Astrocyte of the hippocampus (primary cell): ENCODE data around the gene PPFIA4.

ENCODE experiments used
- DNase-seq: peaks from one replicate; pipeline ENCODE4 v3.0.0; 2011; ENCODE audit warnings: low read depth, low spot score

PPFIA4 gene

DNA sequence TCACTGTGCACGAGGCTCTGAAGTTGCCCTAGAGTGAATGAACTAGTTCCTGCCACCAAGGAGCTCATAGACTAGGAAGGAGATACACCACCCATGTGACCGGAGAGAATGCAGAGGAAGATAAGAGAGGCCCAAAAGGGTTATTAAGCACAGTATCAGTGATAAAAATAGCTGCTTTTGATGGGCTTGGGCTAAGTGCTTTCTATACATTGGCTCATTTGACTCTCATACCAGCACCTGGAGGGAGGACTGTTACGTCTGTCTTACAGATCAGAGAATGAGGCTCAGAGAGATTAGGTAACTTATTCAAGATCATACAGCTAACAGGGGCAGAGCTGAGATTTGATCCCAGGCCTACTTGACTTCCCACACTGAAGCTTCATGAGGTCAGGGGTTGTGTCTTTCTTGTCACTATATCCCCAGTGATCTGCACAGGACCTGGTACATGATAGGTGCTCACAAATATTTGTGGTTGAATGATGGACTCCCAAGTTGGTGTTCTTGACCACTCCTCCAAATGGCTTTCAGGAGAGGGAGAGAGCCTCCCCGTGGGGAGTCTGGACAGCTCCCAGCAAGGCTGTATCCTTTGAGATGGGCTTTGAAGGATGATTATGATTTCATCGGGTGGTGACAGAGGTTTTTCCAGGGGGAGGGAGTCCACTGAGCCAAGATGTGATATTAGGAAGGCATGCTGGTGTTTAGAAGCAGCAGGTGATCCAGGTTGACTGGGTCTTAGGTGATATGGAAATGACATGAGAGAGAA is 14.4 kb downstream of the PPFIA4 start:
- no peak for DNase-seq

DNA sequence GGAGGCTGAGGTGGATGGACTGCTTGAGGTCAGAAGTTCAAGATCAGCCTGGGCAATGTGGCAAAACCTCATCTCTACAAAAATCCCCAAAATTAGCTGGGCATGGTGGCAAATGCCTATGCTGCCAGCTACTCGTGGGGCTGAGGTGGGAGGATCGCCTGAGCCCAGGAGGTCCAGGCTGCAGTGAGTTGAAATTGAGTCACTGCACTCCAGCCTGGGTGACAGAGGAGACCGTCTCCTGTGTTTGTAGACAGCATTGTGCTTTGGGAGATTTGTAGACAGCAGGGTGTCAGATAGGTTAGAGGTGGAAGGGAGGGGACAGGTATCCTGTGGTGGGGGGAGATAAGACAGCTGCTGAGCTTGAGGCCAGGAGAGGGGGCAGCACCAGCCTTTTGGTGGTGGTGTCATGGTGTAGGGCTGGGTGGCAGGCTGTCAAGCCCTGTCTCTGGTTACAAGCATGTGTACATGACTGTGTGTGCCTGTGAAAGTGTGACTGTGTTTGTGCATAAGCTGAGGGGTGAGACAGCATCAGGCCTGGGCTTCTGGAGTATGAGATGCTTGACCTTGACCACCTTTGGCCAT is 15.2 kb downstream of the PPFIA4 start:
- no peak for DNase-seq

DNA sequence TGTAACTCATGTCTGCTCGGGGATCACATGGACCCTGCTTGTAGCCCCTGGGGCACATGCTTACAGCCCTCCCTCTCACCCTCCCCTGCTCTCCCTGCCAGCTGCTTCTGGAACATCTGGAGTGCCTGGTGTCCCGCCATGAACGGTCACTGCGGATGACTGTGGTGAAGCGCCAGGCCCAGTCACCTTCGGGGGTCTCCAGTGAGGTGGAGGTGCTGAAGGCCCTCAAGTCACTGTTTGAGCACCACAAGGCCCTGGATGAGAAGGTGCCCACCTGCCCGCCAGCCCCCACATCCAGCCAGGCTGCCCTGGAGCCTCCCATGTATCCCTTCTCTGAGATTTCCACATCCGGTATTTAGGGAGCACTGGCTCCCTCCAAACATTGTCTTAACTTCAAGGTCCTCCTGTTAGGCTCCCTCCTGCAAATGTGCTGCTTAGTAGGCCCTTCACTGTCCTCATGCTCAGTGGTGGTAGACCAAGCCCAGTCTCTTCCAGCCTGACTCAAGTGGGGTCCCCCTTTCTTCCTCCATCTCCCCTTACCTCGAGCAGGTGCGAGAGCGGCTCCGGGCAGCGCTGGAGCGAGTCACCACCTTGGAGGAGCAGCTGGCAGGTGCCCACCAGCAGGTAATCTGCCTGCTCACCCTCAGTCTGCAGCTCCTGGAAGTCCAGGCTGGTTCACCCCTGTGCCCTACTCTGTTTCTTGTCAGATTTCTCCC is 17.7 kb downstream of the PPFIA4 start:
- DNase-seq, result no peak

DNA sequence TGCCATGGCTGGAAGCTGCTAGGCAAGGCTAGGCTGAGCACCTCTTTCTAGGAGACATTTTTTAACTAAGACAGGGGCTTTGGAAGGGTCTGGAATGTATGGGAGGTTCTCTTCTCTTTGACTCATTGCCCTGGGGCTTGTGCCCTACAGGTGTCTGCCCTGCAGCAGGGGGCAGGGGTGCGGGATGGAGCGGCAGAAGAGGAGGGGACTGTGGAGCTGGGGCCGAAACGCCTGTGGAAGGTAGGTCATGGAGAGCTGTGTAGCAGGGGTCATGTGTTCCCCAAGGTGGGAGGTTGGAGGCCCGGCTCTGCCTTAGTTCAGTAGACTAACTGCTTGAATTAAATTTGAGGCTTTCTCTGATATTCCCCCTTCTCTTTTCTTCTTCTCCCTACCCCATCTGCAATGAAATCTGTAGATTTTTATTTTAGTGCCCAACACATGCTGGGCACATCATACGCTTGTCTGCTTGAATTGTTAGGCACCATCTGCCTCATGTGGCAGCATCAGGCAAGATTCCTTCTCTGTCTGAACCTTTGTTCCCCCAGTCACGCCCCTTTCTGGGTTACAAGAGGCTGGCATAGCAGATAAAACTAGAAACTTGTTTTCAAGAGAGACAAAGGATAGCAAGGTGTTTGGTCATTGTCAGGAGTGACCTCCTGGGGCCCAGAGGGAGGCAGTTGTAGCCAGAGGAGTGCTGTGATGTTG is 18.4 kb downstream of the PPFIA4 start:
- DNase-seq, result no peak

DNA sequence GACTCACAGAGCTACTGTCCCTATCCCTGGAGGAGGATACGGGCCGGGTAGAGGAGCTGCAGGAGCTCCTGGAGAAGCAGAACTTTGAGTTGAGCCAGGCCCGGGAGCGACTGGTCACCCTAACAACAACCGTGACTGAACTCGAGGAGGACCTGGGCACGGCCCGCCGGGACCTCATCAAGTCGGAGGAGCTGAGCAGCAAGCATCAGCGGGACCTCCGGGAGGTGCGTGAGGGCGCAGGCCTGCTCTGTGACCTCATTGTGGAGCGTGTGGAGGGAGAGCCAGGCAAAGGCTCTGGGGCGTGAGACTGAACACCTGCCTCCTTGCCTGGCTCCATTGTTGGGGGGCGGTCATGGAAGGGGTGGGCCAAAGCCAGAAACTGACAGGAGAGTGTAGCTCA is 19.0 kb downstream of the PPFIA4 start:
- no peak for DNase-seq

DNA sequence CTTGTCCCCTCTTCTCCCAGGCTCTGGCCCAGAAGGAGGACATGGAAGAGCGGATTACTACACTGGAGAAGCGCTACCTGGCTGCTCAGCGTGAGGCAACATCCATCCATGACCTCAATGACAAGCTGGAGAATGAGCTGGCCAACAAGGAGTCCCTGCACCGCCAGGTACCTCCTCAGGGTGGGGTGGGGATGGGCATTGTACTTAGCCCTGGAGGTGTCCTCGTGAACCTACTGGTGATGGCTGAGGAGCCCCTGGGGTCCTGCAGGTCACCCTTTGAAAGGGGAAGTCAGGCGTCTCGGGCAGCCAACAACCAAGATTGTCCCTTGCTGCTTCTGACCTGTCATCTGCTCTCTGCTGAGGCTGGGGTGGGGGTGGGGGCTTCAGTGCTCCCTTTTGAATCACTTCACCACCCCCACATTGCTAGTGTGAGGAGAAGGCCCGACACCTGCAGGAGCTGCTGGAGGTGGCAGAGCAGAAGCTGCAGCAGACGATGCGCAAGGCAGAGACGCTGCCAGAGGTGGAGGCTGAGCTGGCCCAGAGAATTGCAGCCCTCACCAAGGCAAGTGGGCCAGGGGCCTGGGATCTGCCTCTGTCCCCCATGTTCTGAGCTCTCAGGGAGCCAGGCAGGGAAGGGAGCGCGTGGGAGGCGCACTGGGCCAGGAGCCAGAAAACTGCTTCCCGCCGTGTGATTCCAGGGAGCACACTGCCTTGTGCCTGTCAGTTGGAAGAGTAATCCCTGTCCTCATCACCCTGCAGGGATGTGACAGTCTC is 19.7 kb downstream of the PPFIA4 start:
- DNase-seq, result no peak

DNA sequence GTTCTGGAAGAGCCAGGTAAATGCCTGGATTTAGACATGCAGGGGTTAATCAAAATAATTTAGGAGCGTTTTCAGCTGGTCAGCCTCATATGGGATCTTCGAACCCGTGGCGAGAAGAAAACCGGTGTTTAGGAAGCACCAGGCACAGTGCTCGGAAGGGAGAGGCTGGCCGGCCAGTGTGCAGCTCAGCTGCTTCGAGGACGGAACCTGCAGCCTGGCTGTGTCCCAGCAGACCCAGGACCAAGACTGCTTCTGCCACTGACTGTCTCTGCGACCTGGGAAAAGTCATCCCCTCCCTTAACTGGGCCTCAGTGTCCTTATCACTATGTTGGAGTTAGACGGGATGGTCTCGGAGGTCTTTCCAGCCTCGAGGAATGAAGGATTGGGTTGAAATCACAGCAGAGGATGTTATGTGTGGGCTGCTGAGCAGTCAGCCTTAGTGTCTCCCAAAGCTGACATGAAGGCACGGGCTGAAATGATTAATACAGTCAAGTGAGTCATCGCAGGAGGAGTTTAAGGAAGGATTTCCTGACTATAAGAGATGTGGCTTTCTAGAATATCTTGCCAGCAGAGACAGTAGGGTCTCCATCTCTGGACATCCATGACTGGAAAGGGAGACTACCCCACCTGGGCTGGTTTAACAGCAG is 20.8 kb downstream of the PPFIA4 start:
- peak; percentile 73 for DNase-seq

DNA sequence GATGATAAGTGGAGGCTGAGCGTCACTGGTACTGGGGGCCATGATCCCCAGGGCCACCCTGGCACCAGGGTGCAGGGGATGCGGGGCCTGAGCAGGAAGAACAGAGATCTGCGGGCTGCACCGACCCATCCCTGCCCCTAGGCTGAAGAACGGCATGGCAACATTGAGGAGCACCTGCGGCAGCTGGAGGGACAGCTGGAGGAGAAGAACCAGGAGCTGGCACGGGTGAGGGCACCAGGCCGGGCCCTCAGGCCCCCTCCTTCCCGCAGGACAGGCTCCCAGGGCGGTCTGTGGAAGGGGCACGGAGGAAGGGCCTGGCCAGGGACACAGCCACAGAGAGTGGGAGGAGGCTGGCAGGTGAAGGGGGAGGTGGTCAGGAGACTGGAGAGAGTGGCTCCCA is 21.8 kb downstream of the PPFIA4 start:
- DNase-seq, result no peak

DNA sequence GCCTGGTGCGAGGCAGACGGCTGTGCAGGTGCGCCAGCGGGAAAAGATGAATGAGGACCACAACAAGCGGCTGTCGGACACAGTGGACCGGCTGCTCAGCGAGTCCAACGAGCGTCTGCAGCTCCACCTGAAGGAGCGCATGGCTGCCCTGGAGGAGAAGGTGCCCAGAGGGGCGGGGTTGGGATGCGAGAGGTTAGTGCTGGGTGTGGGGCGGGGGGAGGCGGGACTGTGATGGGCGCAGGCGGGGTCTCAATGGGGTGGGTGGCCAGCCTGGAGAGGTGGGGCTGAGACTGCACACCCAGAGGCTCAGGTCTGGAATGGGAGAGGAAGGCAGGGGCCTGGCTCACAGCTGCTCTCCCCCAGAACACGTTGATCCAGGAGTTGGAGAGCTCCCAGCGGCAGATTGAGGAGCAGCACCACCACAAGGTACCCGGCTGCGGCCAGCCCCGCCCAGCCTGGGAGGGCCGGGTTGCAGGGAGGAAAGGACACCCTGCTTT is 22.3 kb downstream of the PPFIA4 start:
- peak; percentile 36 for DNase-seq

DNA sequence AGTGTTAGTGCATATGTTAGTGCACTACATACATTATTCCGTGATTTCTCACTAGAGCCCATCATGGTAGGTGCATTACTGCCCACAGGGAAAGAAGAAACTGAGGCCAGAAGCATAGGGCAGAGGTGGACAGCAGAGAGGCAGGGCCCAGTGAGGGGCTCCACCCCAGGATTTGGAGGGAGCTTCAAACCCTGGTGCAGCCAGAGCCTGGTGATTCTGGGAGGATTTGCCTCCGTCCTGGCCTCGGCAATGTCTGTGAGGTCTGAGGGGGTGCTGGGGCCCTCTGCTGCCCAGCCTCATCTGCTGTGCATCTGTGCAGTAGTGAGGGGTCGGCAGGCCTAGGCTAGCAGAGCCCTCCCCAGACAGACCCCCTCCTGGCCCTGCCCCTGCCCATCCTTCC is 22.8 kb downstream of the PPFIA4 start:
- no peak for DNase-seq

DNA sequence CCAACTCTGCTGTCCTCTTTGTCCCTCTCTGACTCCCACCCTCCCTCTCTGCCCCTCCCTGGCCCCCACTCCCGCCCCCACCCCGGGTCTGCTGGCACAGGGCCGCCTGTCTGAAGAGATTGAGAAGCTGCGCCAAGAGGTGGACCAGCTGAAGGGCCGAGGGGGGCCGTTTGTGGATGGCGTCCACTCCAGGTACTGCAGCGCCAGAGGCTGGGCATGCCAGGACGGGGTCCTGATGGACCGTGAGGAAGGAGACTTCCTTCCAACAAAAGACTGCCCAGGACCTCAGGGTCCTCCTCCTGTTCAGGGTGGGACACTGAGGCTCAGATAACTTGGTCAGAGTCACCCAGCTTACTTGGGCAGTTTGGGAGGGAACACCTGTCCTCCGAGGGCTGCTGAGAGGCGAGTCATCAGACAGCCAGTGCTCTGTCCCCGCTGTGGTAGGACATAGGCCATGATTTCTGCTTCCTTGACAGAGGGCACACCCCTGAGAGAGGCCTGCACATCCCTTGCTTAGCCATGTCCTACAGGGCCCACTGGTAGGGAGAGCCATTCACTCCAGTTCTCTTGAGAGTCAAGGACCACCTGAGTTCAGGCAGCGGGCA is 23.4 kb downstream of the PPFIA4 start:
- DNase-seq, result no peak

DNA sequence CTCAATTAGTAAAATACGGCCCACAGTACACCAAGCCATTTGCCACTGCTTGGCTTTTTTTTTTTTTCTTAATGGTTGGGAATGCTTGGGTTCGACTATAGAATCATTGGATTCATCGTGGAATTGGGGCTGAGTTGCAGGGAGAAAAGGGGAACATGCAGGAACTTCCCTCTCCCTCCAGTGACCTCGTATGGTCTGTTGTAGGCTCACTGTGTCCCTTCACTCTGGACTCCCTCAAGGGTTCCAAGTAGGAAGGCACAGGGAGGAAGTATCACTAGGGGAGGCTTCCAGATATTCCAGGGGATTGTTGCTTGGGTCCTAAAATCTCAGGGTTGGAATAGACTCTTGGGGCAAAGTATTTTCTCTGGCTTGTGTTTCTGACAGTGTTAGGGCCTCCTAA is 24.5 kb downstream of the PPFIA4 start:
- no peak for DNase-seq

DNA sequence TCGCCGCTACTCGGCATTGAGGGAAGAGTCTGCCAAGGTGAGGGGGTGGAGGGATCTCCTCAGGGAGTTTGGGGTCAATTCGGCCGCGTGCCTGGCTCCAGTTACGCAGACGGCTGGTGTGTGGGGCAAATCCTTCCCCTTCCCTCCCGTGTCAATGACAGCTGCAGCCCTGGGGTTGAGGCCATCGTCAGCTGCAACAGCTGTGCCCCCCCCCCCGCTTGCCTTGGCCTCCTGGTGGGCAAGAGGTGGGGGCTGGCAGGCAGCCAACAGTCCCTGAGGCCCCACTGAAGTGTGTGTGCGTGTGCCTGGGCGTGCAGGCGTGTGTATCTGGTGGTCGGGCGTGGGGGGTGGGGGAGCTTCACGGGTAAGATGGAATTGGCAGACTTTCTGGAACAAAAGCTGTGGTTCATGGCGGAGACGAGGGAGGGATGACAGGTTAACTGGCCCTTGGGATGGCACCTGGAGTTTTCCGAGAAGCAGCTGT is 25.6 kb downstream of the PPFIA4 start:
- DNase-seq, result no peak

DNA sequence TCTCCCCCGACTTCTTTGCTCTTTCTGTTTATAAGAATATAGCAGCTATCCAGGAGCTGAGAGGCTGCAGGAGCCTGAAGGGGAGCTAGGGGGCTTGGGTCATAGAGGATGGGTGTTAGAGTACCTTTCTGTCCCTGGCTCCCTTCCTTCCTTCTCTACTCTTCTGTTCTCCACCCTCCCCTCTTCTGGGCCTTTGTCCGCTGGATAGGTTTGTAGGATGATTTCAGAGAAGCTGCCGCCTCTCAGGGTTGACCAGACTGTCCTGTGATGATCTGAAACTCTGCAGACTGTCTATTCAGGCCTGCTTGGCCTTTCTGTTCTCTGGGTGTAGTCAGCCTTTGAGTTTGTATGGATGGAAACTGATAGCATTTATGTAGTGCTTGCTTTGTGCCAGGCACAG is 26.3 kb downstream of the PPFIA4 start:
- DNase-seq, result no peak

DNA sequence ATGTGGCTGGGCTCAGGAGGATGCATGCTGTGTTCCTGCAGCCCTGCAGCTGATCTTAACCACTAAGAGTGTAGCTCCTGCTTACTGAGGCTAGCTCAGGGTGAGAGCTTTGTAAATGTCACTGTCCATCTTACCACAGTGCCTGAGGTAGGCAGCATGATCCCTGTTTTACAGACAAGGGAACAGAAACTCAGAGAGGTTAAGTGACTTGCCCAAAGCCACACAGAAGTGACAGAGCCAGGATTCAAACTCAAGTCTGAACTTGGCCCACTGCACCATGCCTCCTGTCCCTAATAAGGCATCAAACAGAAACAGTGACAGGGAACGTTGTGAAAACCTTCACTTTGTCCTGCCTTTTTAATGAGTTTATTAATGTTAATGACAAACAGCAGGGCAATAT is 27.9 kb downstream of the PPFIA4 start:
- DNase-seq, result no peak

DNA sequence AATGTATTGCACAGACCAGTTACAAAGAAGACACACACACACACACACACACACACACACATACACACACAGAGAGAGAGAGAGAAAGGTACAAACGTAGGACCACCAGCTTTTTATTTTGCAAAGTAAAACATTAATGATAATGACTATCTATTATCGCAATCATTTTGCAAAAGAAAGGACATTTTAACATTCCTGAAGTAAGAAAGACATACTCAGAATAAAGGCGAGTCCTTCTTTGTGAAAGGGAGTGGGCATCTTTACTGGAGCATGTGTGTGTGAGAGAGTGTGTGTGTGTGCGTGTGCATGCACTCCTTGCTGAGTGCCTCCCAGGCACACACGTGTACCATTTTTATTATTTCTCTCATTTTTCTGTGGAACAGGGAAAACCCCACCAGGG is 28.4 kb downstream of the PPFIA4 start:
- DNase-seq, result no peak

DNA sequence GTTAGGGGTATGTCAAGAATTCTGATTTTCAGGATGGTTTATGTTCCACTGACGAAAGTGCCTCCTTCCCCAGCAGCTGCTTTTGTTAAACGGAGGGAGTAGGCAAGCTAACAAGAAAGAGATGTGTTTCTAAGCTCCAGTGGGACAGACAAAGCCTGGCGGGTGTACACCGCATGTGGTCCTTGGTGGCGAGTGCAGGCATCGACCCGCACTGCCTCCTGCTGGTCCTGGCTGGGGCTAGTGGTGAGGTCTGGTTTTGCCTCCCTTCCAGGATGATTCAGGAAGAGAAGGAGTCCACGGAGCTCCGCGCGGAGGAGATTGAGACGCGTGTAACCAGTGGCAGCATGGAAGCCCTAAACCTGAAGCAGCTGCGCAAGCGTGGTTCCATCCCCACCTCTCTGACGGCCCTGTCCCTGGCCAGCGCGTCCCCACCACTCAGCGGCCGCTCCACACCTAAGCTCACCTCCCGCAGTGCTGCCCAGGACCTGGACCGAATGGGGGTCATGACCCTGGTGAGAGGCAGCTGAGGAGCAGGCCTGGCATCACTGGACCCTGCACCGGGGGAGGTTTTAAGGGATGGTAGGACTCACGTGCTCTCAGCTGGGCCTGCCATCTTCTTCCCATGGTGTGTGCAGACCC is 29.0 kb downstream of the PPFIA4 start:
- no peak for DNase-seq

DNA sequence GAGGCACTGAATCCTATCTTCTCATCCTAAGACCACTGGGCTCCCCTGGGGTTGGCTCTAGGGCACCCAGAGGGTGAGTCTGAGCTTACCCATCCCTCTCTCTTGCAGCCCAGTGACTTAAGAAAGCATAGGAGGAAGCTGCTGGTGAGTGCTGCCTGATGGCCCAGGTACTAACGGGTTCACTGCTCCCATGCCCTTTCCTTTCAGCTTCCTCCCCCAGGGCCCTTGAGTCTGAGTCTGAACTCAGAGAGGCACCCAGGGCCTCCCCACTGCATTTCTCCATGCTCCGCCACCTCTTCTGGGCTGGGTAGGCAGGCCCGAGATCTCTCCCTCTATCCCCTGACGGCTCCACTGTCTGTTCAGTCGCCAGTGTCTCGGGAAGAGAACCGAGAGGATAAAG is 29.7 kb downstream of the PPFIA4 start:
- DNase-seq, result no peak

DNA sequence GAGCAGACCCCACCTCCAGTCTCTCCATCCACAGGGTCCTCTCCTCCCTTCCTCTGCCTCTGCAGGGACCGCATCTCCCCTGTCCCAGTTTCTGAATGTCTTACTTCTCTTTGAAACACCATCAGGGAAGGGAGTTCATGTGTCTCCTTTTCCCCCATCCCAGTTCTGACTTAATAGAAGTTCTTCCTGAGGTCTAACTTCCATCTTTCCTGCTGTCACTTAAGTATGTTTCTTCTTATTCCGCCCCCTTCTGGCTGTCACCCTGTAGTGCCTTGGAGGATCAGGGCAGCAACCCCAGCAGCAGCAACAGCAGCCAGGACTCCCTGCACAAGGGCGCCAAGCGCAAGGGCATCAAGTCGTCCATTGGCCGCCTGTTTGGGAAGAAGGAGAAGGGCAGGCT is 30.2 kb downstream of the PPFIA4 start:
- DNase-seq, result no peak
